NCI-H460 (cell line): ENCODE measurements around the gene NEK1. TPM values are rescaled to one million over a fixed set of nuclear protein-coding genes. Genes with fewer than 3 reads are reported as not detected.
A peak's percentile ranks its signal among the peaks of the same experiment; 100 is the strongest.
"Not testable (repeated sequence)": the region's sequence is repeated elsewhere in the genome, so short reads cannot be mapped to it uniquely, and the experiment has no call there.

Experiments used
- DNase-seq: peaks from one replicate; pipeline ENCODE4 v3.0.0-alpha.2; 2016; ENCODE audit warnings: low read depth; ENCODE audit errors: extremely low read depth
- total RNA-seq: library from RNA; depleted of rRNA; stranded (reverse); fragments of >200 nt; shearing (Covaris generic); gene quantifications from 2 replicates; pipeline ENCODE4 v1.2.3, GENCODE V29; 2014

The NEK1 gene
- total RNA-seq, 1 experiment from 2014 or later = 8.7 TPM

DNA sequence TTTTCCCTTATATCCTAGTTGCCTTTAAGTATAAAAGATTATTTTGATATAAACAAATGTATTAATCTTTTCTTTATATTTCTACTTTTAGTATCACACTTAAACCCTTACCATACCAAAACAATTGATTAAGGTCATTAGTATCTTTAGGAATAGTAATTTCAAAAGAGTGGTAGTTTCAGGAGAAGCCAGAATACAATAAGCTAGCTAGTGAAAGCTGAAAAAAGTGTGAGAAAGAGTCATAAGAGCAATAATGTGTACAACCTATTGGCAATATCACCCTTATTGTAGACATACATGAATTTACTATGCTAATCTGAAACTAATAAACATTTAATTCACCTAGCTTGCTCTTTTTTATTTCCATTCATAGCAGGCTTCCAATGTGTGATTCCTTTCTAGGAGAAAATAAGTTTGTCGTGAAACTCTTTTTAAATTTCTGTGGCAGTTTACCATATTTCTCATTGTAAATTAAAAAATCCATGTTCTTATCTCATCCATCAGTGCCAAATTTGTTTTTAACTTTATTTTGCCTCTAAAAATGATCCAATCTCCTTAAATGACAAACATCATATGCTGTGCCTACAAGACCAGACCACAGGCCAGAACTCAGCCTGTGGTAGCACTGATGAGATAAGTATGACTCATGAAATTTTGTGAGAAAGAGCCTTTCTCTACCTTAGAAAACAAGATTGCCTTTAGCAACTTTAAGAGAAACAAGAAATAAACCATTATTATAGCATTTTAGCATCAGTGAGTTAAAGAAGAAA, 8.1 kb downstream of the NEK1 start:
- no peak for DNase-seq

DNA sequence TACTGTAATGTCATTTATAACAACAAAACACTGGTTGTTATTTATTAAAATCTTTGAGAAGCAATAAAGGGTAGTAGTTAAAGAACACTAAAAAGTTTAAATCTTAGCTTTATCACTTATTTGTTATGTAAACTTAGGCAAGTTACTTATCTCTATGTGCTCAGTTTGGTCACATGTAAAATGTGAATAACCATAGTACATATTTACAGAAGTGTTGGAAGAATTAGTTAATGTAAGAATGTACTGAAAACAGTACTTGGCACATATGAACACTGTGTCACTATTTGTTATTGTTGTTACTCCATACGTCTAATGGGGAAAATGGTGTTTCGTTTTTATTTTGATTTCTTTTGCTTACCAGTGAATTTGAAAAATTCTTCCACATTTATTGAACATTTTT, 9.1 kb downstream of the NEK1 start:
- DNase-seq = no peak

DNA sequence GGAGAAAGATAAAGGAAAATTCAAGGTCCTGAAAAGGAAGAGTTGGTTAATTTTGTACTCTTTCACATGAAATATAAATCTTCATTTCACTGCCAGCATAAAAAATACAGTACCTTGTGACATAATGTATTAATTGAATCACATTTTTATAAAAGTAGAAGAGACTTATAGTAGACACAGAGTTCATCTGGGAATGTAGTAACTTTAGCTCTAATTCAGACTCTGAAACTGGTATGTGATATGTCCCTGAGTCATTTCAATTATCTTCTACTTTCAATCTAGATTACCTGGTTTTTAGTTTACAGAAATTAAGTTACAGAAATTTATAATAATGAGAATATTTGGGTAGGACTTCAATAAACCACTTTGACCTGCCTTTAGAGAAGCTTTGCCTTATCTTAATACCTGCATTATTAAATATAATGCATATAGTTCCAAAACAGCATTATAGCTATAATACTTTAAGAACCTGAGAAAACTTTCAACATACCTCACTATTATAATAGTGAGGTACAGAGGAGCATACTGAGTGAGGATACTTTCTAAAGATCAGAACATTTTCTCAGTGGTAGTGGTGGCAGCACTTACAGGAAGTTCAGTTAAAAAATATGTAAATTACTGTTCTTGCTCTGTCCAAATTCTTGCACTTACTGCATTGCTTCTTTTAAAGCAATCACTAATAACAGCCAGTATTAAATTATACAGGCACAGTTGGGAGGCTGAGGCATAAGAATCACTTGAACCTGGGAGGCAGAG, 11.2 kb downstream of the NEK1 start:
- no peak for DNase-seq

DNA sequence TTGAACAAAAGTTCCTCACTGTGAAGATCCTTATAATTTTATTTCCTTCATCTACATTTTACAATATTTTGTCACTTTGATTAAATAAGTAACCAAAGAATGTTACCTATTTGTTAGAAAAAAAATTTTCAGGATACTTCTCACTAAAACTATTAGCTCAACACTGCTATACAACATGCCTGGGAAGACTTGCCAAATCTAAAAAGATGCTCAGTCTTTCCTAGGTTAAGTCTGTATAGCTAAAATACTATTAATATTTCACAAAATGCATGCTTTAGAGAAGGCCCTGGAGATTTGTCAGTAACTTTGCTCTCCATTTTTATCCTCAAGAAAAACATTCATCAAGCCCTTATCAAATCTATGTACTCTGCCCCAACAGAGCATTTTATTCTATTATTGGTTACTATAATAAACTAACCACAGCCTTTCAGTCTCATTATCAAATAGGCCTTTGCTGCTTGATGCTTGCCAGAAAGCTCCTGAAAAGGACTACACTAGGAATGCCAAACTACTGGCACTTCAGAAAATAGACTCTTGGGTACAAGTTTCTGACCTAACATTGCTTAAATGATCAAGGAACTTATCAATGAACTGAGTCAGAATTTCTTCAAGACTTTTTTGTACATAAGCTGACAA, 17.7 kb downstream of the NEK1 start:
- DNase-seq = no peak

DNA sequence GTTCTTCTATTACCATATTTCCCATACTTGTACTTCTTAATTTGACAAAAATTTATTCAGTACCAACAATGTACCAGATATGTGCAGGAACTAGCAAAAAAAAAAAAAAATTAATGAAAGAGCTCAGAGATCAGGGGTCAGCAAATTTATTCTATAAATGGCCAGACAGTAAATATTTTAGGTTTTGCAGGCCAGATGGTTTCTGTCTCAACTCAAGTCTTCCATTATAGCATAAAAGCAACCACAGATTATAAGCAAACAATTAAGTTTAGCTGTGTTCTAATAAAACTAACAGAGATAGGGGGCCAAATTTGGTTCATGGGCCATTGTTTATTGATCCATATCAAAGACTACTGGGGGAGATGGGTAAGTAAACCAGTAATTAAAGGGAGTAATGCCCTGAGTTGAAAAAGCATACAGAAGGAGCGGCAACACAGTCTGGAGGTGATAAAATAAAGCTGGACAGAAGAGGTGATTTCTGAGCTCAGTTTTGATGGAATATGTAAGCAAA, 19.3 kb downstream of the NEK1 start:
- DNase-seq = no peak

DNA sequence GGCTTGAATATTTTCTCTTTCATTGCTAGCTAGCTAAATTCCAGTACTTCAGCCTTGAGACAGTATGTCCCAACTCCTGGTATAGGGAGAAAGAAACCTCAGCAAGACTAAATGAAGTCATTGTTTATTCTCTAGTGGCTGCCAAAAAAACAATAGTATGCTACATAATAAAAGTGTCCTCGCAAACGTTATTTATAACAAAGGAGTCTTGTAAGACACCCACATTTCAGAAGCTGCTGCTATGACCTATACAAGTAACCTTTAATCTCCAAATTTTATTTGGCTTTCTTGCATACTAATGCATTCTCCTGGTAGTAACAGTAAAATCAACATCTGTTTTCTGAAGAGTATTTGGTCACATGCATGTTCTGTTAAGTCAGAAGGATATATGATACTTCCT, 28.8 kb downstream of the NEK1 start:
- no peak for DNase-seq

DNA sequence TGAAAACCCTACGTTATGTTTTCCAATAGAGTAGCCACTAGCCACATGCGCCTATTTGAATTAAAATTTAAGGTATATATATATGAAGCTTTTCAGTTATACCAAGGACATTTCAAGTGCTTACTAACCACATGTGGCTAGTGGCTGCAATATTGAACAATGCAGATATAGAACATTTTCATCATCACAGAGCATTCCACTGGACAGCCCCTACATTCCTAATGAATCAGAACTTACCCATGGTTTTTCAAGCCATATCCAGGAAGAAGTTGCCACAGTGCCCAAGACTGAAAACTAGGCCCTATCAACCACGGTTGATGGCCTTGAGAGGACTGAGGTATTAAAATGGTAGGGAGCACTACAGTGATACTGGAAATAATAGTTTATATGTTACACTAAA, 29.7 kb downstream of the NEK1 start:
- DNase-seq = no peak

DNA sequence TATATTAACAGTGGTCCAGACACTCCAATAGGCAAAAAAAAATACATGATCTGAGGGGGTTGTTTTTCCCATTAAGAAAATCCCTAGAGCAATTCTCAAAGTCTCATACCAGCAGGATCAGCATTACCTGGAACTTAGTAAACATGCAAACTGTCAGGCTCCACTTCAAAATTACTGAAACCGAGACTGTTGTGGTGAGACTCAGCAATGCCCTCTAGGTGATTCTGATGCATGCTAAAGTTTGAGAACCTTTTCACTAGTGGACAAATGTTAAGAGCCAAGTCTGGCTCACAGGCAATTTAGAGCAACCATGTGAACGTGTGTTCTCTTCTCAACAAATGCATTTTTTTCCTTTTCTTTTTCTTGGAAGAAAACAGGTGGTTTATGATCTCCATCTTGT, 30.2 kb downstream of the NEK1 start:
- DNase-seq = no peak

DNA sequence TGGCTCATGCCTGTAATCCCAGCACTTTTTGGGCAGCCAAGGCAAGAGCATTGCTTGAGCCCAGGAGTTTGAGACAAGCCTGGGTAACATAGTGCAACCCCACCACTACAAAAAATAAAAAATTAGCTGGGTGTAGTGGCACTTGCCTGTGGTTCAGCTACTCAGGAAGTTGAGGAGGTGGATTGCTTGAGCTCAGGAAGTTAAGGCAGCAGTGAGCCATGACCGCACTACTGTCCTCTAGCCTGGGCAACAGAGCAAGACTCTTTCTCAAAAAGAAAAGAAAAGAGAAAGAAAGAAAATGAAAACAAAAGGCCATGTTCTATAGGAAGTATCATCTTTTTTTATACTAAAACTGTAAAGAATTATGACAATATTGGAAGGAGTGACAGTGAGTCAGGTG, 38.5 kb downstream of the NEK1 start:
- no peak for DNase-seq

DNA sequence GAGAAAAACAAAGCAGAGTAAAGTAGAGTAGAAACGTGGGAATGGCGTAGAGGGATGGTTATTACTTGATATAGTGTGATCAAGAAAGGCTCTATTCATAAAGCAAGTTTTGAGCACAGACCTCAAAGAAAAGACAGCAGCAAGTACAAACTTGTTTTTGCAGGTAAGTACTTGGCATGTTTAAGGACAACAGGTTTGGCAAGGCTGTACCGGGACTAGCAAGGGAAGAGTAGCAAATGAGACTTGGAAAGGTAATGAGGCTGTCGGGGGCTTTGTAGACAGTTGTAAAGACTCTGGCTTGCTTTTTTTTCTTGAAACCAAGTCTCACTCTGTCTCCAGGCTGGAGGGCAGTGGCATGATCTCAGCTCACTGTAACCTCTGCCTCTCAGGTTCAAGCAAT, 40.9 kb downstream of the NEK1 start:
- DNase-seq = no peak

DNA sequence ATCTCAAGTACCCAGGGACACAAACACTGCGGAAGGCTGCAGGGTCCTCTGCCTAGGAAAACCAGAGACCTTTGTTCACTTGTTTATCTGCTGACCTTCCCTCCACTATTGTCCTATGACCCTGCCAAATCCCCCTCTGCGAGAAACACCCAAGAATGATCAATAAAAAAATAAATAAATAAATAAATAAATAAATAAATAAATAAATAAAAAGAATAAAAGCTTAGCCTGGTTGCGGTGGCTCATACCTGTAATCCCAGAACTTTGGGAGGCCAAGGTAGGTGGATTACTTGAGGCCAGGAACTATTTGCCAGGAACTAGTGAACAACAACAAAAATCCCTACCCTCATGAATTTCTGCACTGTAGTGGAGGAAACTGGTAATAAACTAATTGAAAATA, 41.4 kb downstream of the NEK1 start:
- not testable (repeated sequence) for DNase-seq

DNA sequence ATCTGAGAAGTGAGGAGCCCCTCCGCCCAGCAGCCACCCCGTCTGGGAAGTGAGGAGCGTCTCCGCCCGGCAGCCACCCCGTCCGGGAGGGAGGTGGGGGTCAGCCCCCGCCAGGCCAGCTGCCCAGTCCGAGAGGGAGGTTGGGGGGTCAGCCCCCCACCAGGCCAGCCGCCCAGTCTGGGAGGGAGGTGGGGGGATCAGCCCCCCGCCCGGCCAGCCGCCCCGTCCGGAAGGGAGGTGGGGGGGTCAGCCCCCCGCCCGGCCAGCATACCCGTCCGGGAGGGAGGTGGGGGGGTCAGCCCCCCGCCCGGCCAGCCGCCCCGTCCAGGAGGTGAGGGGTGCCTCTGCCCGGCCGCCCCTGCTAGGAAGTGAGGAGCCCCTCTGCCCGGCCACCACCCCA, 42.1 kb downstream of the NEK1 start:
- not testable (repeated sequence) for DNase-seq

DNA sequence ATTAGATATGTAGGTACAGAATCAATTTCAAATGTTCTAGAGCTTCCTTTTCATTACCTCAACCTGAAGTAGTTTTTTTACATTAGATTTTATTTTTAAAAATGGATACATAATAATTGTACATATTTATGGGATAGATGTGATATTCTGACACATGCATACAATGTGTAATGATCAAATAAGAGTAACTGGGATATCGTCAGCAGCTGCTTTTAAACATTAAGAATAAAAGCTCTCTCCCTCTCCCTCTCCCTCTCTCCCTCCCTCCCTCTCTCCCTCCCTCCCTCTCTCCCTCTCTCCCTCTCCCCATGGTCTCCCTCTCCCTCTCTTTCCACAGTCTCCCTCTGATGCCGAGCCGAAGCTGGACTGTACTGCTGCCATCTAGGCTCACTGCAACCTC, 43.2 kb downstream of the NEK1 start:
- not testable (repeated sequence) for DNase-seq

DNA sequence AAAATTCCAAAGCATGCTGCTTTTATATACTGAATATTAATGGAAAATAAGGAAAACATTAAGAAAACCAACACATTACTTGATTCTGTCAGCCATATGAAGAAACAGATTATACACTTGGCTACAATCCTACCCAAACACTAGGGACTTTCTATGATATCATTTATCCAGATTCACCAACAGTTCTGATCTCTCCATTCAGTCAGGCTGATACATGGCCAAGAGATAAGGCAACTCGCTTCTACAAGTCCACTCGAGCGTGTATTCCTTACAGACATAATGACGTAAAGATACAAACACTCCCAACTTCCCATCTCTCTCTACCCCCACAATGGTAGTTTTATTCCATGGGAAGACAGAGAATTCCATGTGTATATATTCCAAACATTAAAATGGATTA, 44.5 kb downstream of the NEK1 start:
- no peak for DNase-seq

DNA sequence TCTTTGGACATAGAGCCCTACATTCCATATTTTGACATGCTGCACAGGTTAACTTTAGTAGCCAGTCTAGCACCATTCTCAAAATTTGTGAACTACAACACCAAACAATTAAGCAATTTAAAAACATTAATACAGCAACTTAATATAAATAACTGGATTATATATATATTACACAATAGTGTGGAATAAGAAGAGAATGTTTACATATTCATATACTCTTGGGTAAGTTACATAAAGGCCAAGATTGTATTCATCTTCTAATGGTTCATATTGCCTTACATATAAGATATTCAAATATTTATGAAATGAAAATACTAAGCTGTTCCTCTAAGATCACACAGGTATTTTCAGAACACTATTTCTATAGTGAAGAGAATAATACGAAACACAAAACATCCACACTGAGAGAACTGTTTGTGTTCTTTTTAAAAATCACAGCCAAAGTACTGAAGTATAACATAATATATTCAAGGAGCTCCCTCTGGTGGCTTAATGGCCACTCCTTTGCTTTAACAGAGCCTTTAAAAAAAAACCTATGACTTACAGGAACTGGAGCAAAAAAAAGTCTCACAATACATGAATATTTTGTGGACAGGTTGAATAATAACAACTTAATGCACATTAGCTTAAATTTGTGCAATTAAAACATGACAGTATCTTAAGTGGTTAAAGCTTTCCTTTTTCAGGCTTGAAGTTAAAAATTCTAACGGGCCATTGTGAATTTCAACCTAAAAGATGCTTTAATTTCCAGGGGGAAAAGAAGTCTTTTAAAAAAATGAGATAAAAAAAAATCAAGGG, 46.2 kb downstream of the NEK1 start:
- peak; percentile 30 for DNase-seq

DNA sequence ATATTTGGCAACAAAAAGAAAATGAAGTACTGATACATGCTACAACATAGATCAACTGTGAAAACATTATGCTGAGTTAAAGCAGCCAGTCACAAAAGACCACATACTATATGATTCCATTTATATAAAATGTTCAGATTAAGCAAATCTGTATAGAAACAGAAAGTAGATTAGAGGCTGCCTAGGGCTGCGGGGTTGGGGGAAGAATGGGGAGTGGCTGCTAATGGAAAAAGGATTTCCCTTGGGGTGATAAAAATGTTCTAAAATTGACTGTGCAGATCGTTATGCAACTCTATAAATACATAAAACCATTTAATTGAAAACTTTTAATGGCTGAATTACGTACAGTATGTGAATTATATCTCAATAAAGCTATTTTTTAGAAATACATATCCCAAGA, 46.8 kb downstream of the NEK1 start:
- no peak for DNase-seq

DNA sequence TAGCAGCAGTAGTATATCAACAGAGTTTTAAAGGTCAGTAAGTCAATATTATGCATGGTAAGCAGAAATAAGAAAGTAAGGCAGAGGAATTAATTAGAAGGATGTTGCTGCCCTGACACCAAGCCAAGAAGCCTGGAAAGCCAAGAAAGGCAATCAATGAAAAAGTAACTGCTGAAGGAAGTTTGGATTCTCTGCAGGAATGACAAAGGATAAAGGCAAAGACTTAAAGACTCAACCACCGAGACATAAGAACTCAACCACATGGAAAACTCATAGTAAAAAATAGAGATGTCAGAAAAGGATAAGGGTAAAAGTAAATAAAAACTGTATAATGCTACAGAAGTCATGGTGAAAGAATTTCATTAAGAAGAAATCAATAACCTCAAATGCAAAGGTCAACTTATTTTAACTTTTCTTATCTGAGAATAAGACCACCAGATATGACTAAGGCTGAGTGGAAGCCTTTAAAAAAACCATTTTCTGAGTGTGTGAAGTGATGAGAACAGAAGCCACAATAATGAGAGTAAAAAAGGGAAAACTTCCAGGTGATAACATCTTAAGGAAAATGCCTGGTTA, 55.2 kb downstream of the NEK1 start:
- no peak for DNase-seq

DNA sequence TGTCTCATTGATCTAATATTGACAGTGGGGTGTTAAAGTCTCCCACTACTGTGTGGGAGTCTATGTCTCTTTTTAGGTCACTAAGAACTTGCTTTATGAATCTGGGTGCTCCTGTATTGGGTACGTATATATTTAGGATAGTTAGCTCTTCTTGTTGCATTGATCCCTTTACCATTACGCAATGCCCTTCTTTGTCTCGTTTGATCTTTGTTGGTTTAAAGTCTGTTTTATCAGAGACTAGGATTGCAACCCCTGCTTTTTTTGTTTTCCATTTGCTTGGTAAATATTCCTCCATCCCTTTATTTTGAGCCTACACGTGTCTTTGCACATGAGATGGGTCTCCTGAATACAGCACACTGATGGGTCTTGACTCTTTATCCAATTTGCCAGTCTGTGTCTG, 65.8 kb downstream of the NEK1 start:
- DNase-seq = not testable (repeated sequence)

DNA sequence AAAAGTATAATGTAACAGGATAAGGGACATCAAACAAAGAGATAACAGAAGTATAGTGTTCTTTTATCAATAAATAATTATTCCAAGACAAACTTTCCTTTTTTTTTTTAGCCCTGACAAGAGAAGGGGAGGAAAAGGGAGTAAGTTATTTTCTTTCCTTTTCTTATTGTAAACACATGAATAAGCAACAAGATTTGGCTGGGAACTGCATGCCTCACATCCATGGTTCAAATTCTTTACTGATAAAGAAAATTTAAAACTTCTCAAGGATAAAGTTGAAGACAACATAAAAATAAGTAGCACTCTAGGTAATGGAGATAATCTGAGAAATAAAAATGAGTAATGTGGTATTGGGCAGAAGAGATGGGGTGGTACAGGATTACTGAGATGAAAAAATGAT, 71.6 kb downstream of the NEK1 start:
- DNase-seq = no peak

DNA sequence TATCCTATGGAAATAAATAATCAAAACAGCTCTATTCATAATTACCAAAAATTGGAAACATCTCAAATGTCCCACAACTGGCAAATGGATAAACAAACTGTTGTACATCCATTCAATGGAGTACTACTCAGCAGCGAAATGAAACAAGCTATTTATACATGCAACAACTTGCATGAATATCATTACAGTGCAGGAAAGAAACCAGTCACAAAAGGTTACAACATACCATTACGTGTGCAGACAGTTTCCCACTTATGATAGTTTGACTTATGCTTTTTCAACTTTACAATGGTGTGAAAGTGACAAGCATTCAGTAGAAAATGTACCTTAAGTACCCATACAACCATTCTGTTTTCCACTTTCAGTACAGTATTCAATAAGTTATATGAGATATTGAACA, 82.3 kb downstream of the NEK1 start:
- no peak for DNase-seq
